ENCODE measurements around the gene ZBTB25.
A peak's percentile ranks its signal among the peaks of the same experiment; 100 is the strongest.

Gene ZBTB25

GRCh38 chr14:64434528-64434927 lies 69.1 kb downstream of the ZBTB25 start:
- DNase-seq: no peak

GRCh38 chr14:64423987-64424386 lies 79.7 kb downstream of the ZBTB25 start:
- no peak for DNase-seq

GRCh38 chr14:64422756-64423155 lies 80.9 kb downstream of the ZBTB25 start:
- DNase-seq: no peak

- no peak for DNase-seq
Measured at GRCh38 chr14:64422005-64422404, 81.6 kb downstream of the ZBTB25 start.

GRCh38 chr14:64421166-64421565 lies 82.5 kb downstream of the ZBTB25 start:
- peak; percentile 79 for DNase-seq

- no peak for DNase-seq
Measured at GRCh38 chr14:64419003-64419402, 84.6 kb downstream of the ZBTB25 start.

GRCh38 chr14:64417771-64418125 lies 85.9 kb downstream of the ZBTB25 start:
- no peak for DNase-seq

GRCh38 chr14:64417055-64417770 lies 86.4 kb downstream of the ZBTB25 start:
- DNase-seq: no peak

- DNase-seq: no peak
Measured at GRCh38 chr14:64416348-64416932, 87.2 kb downstream of the ZBTB25 start.

GRCh38 chr14:64412237-64412636 lies 91.4 kb downstream of the ZBTB25 start:
- DNase-seq: no peak

GRCh38 chr14:64411001-64411400 lies 92.6 kb downstream of the ZBTB25 start:
- DNase-seq: no peak

GRCh38 chr14:64410084-64410774 lies 93.4 kb downstream of the ZBTB25 start:
- peak; percentile 79 for DNase-seq

- no peak for DNase-seq
Measured at GRCh38 chr14:64409126-64409920, 94.3 kb downstream of the ZBTB25 start.

GRCh38 chr14:64407329-64407728 lies 96.3 kb downstream of the ZBTB25 start:
- DNase-seq: no peak

- no peak for DNase-seq
Measured at GRCh38 chr14:64405295-64405694, 98.3 kb downstream of the ZBTB25 start.

- no peak for DNase-seq
Measured at GRCh38 chr14:64401949-64402348, 101.7 kb downstream of the ZBTB25 start.

- no peak for DNase-seq
Measured at GRCh38 chr14:64400829-64401459, 102.7 kb downstream of the ZBTB25 start.

Data from kidney glomerular epithelial cell (primary cell).